Measurements from ENCODE around the gene TRIM65. TPM values are rescaled to one million over a fixed set of nuclear protein-coding genes. Genes with fewer than 3 reads are reported as not detected.
A peak's percentile ranks its signal among the peaks of the same experiment; 100 is the strongest.
"Not testable (repeated sequence)": the region's sequence is repeated elsewhere in the genome, so short reads cannot be mapped to it uniquely, and the experiment has no call there.

The TRIM65 gene
- total RNA-seq, 1 donor from 2014 or later = 32.6 TPM

DNA sequence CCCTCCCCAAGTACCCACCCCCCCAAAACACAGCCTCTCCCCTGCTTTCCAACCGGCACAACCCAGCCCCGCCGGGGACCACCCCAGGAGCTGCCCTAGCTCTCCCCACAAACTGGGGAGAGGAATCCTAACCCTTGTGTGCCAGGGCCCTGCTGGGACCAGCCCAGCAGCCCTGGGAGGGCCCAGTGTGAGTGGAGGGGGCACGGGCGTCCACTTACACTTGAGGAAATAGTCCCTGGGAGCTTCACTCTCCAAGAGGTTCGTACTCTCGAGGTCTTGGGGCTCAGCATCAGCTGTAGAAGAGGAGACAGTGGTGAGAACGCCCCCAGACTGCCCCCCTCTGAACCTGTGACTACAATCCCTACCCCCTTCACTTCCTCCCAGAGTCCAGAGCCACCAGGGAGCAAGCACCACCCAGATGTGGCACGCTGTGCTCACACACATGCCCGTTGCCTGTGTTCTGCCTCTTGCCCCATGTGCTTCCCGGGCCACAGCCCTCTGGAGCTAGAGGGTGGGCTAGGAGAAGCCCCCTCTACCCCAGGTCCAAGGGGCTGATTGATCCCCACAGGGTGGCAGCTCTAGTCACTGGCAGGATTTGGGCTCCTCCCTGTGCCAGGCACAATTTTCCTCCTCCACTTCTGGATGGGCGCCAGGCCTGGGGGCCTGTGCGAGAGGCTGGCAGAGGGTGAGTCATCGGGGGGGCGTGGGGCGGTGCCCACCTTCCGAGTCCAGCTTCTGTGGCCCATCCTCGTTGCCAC lies 21.4 kb downstream of the TRIM65 start:
- no peak for DNase-seq (ENCODE audit: low read depth, low spot score)

DNA sequence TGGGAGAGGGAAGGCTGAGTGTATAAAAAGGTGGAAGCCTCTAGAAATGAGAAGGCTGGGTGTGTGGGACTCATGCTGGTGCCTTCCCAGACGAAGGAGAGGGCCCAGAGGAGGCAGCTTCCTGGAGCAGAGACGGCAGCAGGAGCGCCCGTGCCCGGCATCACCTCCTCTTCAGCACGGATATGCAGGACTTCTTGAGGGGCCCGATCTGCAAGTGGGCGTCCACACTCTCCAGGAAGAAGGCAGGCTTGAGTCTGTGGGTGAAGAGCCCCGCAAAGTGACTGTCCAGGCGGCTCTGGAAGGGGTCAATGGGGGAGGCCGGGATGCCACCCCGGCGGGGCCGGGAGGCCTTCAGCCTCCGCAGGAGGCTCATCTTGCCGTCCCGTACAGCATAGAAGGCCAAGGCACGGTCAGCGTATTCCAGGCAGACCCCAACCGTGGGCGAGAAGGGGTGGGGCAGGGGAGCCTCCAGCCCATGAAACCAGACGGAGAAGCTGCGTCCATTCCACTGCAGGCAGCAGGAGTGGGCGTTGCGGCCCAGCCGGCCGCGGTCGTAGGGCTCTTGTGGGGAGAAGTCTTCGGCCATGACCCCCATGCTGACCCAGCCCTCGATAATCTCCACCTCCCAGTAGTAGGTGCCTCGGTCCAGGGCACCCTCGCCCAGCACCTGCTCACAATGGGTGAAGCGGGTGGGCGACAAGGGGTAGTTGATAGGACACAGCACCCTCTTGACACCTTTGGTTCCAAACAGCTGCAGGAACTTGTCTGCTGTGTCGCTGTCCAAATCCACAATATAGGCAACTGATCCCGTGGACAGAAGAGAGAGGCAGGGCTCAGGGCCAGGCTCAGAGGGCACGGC lies 22.2 kb downstream of the TRIM65 start:
- DNase-seq (ENCODE audit: low read depth, low spot score) = no peak

DNA sequence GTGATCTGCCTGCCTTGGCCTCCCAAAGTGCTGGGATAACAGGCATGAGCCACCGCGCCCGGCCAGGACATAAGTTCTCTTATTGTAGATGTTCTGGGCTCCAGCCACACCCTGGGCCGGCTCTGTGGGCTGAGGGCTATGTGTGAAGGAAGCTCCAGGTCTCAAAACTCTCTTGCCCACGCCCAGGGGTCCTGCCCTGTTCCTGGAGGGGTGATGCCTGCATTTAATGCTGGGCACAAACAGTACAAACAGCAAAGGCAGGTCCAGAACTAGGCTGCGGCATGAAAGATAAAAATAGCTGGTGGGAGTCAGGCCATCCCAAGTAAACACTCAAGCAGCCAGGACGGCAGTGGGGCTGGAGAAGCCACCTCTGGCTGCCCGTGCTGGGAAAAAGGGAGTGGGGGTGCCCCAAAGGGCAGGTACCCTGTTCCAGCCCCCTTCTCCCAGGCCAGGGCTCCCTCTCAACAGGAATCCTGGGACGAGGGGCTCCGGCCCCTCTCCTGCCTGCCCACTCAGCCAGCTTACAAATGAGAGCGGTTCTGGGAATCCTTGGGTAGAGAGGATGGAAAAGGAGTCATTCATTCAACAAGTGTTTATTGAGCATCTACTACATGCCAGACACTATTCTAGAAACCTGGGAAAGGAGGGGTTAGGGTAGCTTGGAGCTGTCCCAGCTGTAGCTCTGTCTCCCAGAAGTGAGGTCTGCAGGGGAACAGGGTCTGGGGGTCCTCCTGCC lies 23.0 kb downstream of the TRIM65 start:
- DNase-seq (ENCODE audit: low read depth, low spot score) = no peak

DNA sequence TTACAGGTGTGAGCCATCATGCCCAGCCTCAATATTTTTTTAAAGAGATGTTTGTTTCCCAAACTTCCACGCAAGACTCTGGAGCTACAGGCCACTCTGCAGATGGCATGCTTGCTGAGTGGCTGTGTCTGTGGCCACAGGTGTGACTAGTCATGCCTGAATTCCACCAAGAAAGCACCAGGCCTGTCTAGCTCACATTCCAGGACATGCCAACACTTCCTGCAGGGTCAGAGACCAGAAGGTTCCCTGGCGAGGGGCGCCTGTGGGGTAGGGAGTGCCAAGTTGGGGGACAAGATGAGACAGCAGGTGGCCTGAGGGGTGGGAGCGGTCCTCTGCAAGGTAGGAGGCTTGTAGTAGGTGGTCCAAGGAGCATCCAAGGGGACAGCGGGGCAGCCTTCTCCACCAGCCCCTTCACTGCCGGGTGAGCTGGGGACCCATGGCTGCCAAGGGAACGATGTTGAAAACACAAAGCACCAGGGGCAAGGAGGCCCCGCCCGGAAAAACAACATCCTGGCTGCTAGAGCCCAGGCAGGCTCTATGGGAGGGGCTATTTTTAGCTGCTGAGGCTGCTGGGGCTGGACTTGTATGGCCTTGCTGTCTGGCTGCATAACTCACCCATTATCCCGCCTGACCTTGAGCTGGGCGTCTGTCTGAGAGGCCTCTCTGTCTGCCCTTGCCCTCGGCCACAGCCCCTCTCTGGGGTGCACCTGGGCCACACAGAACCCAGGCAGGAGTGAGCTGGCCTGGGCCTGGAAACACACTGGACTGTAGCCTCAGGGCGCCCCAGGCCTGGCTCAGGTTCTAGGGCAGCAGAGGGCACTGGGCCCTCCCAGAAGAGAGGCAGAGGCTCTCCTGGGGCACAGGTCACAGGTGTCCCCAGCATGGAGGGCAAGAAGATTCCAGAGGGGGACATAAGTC lies 24.1 kb downstream of the TRIM65 start:
- peak; percentile 88 for DNase-seq (ENCODE audit: low read depth, low spot score)

DNA sequence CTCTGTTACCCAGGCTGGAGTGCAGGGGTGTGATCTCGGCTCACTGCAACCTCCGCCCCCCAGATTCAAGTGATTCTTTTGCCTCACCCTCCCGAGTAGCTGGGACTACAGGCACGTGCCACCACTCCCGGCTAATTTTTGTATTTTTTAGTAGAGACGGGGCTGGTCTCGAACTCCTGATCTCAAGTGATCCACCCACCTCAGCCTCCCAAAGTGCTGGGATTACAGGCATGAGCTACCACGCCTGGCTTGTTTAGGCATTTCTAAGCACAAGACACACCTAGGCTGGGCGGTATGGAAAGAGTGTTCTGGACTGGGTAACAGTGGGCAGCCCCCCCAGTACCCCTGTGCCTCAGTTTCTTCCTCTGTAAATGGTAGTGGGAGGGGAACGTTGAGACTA lies 26.5 kb downstream of the TRIM65 start:
- not testable (repeated sequence) for DNase-seq (ENCODE audit: low read depth, low spot score)

DNA sequence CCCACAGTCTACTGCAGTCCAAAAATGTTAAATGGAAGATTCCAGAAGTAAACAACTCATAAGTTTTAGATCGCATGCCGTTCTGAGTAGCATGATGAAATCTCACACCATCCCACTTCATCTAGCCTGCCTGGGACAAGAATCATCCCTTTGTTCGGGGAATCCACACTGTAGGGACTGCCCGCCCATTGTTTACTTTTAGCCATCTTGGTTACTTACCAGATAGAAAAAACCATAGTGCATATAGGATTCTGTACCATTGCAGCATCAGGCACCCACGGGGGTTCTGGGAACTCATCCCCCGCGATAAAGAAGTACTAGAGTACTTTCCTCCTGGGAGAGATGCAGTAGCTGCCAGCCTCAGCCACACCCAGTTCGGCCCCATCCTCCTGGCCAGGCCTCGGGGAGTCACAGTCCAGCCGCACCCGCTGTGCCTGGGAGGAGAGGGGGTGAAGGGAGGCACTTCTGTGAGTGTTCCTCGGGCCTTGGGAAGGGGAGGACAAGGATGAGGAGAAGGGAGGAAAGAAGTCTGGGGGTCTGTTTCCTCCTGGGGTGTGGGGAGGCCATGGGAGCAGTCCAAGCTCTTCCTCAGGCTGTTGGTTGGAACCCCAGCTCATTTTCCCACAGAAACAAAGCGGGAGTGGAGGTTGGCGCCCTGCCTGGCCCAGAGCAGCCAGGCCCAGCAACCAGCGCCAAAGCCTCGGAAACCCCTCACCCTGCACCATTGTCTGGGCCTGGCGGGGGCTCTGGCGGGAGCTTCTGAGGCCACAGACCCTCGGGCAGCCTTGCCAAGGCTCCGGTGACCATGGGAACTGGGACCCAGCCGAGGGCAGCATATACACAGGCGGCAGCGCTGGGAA lies 27.2 kb downstream of the TRIM65 start:
- no peak for DNase-seq (ENCODE audit: low read depth, low spot score)

DNA sequence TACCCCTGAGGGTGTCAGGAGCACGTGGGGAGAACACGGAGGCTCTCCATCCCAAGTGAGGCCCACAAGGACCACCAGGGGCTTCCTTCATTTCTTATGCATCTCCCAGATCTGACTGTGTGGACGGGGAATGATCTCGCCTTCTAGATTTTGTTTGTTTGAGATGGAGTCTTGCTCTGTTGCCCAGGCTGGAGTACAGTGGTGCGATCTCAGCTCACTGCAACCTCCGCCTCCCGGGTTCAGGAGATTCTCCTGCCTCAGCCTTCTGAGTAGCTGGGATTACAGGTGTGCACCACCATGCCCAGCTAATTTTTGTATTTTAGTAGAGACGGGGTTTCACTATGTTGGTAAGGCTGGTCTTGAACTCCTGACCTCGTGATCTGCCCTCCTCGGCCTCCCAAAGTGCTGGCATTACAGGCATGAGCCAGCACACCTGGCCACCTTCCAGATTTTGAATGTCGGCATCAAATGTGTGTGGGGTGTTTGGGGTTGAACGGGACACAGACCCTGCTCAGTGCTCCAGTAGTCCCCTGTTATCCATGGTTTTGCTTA lies 27.9 kb downstream of the TRIM65 start:
- DNase-seq (ENCODE audit: low read depth, low spot score) = not testable (repeated sequence)

DNA sequence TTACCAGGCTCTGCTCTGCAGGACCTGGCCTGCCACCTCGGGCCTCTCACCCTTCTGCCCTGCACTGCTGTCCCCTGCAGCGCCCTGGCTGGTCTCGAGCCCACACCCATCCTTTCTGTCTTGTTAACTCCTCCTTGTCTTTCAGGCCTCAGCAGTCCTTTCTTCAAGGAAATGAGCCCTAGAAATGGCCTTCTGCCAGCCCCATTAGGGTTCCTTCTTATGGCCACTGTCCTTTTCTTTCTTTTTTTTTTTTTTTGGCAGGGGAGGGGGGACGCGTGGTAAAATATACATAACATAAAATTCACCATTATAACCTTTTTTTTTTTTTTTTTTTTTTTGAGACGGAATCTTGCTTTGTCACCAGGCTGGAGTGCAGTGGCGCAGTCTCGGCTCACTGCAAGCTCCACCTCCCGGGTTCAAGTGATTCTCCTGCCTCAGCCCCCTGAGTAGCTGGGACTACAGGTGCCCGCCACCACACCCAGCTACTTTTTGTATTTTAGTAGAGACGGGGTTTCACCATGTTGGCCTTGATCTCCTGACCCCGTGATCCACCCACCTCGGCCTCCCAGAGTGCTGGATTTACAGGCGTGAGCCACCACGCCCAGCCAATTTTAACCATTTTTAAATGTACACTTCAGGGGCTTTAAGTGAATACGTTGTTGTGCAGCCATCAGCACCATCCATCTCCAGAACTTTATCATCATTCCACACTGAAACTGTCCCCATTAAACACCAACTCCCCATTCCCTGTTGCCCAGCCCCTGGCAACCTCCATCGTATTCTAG lies 31.2 kb downstream of the TRIM65 start:
- DNase-seq (ENCODE audit: low read depth, low spot score) = not testable (repeated sequence)

DNA sequence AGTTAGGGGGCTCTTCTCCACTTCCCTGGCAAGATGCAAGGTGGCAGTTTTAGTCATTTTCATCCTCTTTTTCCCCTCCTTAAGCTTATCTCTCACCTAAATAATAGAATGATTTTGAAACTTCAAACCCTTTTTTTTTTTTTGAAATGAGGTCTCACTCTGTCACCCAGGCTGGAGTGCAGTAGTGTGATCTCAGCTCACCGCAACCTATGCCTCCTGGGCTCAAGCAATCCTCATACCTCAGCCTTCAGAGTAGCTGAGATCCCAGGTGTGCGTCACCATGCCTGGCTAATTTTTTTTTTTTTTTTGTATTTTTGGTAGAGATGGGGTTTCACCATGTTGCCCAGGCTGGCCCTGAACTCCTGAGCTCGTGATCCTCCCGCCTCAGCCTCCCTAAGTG lies 31.9 kb downstream of the TRIM65 start:
- DNase-seq (ENCODE audit: low read depth, low spot score) = not testable (repeated sequence)

DNA sequence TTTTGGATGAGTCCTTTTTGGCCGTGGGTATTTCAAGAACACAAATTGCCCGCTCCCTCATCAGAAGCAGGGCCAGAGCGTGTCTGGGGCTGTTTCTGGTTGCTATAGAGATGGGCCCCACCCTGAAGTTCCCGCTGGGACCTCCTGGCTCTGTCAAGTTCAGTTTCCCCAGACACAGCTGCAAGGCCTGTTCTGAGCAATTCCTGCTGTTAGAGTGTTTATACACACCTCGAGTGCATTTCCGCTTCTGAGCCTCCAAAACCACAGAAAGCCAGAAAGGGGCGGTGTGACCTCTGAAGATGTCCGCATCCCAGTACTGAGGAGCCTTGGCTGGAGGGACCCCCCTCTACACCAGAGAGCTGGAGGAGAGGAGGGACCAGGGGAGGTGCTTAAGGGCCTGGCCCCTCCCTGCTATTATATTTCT lies 32.3 kb downstream of the TRIM65 start:
- DNase-seq (ENCODE audit: low read depth, low spot score) = no peak

DNA sequence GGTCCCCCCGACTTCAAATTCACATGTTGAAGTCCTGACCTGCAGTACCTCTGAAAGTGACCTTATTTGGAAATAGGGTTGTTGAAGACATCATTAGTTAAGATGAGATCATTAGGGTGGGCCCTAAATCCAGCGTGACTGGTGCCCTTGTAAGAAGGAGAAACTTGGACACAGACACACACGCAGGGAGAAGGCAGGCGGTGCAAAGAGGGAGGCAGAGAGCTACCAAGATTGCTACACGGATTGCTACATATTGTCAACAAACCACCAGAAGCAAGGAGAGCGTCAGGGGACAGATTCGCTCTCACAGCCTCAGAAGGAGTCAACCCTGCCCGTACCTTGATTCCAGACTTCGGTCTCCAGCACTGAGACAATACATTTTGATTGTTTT lies 34.8 kb downstream of the TRIM65 start:
- no peak for DNase-seq (ENCODE audit: low read depth, low spot score)

DNA sequence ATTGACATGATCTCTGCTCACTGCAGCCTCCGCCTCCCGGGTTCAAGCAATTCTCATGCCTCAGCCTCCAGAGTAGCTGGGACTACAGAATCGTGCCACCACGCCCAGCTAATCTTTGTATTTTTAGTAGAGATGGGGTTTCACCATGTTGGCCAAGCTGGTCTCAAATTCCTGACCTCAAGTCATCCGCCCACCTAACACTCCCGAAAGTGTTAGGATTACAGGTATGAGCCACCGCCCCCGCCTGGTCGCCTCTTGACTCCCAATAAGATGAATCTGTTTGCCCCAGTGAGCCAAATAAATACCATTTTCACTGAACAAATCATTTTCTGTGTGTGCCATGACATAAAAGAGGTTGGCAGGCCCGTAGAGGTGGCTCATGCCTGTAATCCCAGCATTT lies 37.4 kb downstream of the TRIM65 start:
- not testable (repeated sequence) for DNase-seq (ENCODE audit: low read depth, low spot score)

DNA sequence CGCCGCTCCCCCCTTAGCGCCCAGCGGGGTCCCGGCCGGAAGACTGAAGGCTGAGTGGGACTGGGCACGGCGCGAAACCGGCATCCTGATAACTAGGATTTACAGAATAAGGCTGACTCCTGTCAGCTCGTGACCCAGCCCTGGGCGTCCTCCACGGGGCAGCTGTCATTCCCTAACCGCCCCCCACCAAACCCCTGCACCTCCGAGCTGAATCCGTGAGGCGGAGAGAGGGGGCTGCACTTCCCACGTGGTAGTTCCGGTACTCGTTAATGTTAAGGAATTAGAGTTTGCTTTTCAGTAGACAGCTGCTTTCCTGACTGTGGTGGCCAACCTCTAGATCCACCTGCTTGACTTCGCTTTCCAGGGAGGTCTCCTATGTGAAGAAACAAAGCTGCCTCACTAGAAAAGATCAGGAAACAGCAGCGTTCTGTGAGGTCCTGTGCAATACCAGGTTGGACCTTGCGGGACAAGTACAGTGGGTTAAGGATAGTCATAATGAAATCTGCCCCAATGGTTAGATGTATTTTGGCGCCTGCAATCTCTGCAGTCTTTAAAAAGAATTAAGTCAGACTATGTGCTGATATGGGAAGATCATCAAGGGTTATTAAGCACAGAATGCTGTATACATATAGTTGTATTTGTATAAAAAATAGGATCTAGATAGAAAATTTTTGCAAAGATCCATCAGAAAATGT lies 40.5 kb downstream of the TRIM65 start:
- DNase-seq (ENCODE audit: low read depth, low spot score) = no peak

DNA sequence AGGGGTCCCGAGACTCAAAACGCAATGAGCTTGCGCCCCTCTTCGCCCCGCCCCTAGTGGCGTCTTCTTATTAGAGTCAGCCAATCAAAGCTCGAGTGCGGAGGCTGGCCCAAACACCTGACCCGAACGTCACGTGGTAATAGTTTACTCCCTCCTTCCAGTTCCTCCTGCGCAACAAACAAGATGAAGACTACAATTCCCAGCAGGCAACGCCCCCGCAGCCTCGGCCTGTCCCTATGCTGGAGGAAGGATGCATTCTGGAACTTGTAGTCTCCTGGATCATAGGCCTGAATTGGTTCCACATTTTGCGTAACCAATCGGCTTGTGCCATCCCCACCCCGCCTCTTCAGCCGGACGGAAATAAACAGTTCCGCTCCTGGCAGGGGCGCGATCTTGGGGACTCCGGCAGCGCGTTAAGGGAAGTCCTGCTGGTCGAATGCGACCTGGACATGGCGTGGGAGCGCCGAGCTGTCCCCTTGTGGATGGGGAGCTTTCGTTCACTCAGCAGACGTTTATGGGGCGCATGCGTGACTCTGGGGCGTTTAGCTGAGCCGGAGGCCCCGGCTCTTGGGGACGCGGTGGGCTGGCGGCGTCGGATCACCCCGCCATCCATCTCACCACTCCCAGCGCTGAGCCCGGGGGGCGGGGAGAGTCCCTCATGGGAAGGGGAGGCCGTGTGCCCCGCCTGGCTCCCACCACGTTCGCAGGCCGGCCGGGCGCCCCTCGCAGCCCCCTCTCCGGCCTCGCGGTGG lies 41.3 kb downstream of the TRIM65 start, which contains the start of gene WBP2:
WBP2 (minus strand) TSS at position 26 of the 752 bp plus-strand sequence. CDS start 38 bp downstream, outside the sequence.
- DNase-seq (ENCODE audit: low read depth, low spot score) = peak; percentile 100

DNA sequence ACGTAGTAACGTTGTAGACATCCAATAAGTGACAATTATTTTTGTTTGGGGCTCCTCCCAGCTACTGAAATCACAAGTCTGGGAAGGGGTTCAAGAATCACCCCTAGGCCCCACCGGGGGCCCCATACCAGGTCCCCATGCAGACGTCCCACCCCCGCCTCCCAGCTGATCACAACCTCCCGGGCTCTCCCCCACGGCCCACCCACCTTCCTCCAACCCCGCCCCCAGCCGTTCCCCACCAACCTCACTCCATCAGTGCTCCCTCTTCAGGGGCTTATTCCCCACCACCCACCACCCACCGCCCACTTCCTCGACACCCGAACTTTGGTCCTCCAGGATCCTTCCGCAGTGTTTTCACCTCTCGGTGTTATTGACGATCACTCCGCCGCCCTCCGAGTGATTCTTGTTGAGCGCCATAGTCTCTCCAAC lies 41.9 kb downstream of the TRIM65 start:
- DNase-seq (ENCODE audit: low read depth, low spot score) = no peak

DNA sequence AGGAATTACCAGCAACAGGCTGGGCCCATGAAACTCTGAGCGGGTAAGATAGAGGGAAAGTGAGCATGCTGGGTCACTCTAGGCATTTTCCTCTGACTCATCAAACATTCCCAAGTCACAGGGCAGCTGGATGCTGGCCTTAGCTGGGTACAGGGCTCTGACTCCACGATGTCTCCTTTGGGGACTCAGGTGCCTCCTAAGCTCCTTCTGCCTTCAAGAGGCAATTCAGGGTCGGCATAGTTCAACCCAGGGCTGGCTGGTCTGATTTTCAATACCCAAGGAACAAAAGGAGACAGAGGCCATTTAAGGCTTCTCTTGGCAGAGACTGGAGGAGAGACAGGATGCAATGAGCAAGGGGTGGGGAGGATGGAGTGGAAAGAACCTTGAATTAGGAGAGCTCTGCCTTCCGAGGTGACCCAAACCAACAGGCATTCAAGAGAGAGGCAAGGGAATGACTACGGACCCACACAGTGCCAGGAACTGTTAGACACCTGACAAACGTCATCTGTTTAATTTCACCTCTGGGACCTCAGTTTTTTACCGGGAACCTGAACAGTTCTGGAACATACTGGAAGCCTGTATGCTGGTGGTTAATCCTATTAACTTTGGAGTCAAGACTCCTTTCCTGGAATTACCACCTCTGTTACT lies 42.5 kb downstream of the TRIM65 start:
- no peak for DNase-seq (ENCODE audit: low read depth, low spot score)

DNA sequence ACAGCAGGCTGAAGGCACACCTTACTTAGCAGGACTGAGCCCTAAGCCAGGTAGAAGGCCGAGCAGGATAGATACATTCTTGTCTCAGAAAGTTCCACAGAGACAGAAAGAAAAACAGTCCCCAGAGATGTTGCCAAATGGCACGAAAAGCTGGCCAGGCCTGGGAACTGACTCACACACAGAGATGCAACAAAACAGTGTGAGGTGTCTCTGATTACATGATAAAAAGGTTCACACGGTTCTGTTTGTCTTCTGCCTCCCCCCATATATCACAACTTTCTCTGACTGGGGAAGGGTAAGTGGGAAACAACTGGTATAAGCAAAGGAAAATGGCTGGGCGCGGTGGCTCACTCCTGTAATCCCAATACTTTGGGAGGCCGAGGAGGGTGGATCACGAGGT lies 43.3 kb downstream of the TRIM65 start:
- DNase-seq (ENCODE audit: low read depth, low spot score) = no peak
